KG1 (cell line): ENCODE data around the gene NR2E1.

Experiments used
- DNase-seq: peaks from one replicate; lab custom pipeline; 2025; lab: John Stamatoyannopoulos, UW

Gene NR2E1

GRCh38 chr6:108165714-108166663 lies at the start of gene NR2E1:
Gene NR2E1, plus strand, starts transcription at chr6:108166022. Its CDS starts 744 bp downstream, at chr6:108166766.
- DNase-seq: no peak

- no peak for DNase-seq
Measured at GRCh38 chr6:108116546-108117426, 49.0 kb upstream of the NR2E1 start.

DNA sequence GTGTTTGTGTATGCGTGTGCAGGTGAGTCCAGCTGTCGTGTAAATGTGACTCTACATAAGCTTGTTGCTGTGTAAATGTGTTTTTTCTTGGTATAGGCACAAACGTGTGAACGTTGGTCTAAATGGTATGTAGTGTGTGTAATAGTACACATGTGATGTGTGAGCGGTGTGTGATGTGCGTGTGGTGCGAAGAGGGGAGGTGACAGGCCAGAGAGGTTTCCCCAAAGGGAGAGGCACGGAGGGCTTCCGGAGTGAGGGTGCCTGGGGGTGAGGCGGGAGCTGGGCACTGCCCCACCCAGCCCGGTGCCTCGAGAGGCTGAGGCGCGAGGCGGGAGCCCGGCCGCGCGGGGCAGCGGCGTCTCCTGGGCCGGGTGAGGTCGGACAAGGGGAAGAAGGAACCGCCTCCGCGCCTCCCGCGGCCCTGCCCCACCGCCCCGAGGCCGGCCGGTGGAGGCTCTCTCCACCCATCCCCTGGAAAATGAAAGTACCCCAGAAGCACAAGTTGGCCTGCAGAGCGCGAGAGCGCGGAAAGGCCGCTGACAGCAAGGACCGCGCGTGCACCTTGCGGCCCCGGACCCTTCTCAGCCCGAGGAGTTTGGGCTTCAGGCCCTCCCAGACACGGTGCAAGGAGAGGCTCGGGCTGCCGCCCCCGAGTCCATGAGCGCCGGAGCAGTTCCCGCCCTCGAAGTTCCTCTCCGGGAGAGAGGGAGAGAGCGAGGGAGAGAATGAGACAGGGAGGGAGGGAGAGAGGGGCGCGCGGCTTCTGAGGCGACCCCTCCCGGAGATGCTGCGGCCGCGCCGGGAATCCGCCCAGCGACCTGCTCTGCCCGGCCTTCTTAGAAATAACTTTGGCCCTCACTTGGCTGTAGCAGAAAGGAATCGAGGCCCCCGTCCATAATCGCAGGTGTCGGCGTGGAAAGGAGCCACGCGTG lies 48.1 kb upstream of the NR2E1 start:
- no peak for DNase-seq

GRCh38 chr6:108118359-108118724 lies 47.5 kb upstream of the NR2E1 start:
- no peak for DNase-seq

- DNase-seq: no peak
Measured at GRCh38 chr6:108118810-108119768, 46.7 kb upstream of the NR2E1 start.

- DNase-seq: no peak
Measured at GRCh38 chr6:108119769-108120141, 46.1 kb upstream of the NR2E1 start.

DNA sequence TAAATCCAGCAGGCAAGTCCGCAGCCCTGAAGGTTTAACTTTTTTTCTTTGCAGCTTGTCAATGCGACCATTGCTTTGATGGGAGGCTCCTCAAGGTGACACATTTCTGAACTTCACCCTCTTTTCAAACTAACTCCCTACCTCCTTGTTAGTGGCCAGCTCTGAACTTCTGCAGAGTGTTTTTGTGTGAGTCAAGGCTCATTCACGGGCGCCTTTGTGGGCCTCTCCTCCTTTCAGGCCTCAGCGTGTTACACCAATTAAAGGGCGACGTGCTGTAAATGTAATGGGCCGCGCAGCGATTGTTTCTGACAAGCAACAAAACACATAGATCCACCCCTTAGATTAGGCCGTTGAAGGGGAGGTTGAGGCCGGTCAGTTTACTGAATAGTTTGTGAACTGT lies 45.5 kb upstream of the NR2E1 start:
- DNase-seq: no peak

DNA sequence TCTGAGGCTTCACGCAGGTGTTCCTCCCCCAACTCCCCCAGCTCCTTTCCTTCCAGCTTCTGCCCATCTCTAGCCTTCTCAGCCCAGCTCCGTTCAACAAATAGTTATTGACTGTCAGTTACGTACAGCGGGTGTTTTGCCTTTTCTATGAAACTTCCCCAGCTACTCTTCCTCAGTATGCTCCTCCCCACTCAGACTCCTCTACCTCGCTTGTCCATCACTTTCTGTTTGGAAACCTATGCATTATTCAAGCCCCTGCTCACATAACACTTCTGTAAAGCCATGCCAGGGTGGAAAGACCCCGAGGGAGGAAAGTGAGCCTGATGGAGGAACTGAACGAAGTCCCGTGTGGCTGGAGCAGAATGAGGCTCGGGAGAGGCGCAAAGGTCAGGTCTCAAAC lies 44.2 kb upstream of the NR2E1 start:
- no peak for DNase-seq

- no peak for DNase-seq
Measured at GRCh38 chr6:108123481-108123929, 42.3 kb upstream of the NR2E1 start.

DNA sequence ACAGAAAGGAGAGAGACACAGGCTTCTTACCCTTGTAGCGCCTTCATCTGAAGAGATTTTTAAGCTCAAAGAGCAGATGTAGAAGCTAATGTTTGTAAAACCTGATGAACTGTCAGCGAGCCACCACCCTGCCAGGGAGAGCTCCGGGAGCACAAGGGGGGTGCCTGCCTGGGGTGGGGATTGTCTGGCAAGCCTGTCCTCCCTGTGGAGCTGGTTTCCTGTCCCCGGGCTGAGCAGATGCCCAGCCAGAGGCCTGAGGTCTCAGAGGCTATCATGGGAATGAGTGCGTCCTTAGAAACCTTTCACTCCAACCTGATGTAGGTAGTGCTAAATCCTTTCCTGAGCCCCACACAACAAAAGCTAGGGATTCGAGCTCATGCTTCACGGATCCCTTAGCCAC lies 41.9 kb upstream of the NR2E1 start:
- DNase-seq: no peak

GRCh38 chr6:108127056-108127455 lies 38.8 kb upstream of the NR2E1 start:
- DNase-seq: no peak

GRCh38 chr6:108127826-108128225 lies 38.0 kb upstream of the NR2E1 start:
- no peak for DNase-seq

DNA sequence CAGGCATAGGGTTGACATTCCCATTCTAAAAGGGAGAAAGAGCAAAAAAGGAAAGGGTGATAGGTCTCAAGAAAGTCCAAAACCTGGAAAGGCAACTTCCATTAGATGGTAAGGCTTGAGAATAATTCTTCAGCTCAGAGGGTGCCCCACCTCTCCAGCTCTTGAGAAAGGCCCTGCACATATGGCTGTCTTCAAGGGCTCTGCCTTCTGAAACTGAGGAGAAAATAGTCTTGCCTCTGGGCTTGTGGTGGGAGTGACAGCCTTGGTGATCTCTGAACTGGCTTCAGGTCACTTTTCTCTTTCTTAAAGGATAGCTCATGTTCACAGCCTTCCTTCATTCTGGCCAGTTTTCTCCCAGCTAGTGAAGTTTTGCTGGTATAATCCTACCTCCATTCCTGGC lies 35.6 kb upstream of the NR2E1 start:
- DNase-seq: no peak

DNA sequence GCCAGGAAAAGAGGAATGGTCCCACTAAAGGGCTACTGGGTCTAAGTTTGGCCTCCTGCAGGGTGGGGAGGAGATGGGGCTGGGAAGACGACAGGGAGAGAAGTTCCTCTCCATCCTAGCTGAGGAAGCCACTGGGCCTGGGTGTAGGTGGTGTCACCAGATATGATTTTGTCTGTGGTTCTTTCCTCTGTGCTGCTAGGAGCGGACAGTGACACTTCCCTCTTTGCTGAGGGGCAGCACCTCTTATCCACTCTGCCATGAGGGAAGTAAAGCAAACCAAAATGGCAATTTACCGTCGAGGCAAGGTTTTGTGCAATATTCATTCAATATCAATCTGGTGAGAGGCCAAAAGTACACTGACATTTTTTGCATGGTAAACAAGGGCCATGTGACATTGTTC lies 33.0 kb upstream of the NR2E1 start:
- DNase-seq: no peak

DNA sequence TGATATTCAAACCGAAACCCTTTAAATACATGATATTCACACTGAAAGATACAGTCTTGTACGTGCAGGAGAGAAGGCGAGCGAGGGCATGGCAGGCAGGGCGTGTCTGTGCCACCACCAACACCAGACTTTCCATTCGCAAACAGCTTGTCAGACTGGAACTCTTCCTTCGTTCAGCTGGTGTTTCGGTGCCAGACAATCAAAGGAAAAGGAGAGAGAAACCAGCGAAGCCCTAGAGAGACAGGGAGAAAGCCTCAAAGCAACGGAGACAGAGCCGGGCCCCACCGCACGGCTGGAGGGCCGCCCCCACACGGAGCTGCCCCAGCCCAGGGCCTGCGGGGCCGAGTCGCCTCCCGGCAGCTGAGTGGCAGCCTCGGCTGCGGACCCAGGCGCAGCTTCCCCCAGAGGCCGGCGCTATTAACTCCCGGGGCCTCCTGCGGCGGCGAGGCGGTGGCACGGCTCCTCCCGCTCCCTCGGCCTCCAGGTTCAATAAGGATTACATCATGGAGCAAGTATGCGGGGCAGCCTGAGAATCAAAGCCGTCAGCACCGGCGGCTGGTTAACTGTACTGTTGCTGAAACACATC lies 32.1 kb upstream of the NR2E1 start:
- DNase-seq: no peak

DNA sequence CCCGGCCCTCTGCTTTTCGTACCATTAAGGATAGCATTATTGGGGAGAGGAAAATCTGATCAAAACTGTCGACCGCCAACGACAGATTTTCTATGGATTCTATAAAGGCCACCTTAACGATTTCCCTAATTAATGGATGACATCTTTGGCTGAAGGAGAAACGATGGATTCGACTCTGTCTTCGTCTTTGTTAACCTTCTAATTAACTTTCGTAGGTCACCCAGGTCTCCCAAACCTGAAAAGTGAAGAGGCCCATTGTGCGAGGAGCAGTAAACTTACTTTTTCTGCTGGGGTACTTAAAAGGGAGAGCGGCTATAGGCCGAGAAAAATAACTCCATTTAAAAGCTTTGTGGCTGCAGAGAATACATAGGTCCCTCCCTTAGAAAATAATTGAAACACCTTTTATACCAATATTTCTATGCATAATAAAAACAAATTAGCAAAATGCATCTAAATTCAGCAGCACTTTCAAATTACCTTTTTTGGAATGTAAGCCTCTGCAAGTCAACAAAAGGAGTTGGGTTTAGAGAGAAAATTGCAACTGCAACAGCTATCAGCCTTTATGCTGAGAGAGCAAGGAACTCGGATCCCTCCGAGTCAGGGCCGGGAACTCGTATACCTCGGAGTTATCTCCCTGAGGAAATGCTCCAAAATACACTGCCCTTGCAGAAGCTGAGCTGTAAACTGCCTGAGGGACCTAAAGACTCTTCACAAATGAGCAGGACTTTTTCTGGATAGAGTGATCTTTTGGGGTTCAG lies 31.4 kb upstream of the NR2E1 start:
- no peak for DNase-seq

GRCh38 chr6:108142240-108142639 lies 23.6 kb upstream of the NR2E1 start:
- DNase-seq: no peak

DNA sequence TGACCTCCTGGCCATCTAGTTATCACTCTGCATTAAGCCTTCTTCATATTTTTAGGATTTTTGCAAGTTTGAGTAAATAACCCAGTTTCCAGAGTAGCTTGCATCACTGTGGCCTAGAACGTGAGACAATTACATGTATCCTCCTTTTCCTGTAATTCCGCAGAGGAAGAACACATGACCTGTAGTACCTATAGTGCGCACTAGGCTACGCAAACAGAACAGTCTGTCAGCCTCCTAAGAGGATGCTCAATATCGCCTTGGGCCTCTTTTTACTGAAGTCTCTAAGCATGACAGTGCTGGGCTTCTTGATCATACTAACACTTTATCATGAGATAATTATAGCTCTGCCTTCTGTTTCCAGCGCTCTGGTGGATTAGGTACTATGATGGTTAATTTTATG lies 20.2 kb upstream of the NR2E1 start:
- no peak for DNase-seq

- no peak for DNase-seq
Measured at GRCh38 chr6:108152446-108152845, 13.4 kb upstream of the NR2E1 start.
